UCSD-AML1 (cell line): Measurements from ENCODE around the gene UQCR10.
"Not testable (repeated sequence)": the region's sequence is repeated elsewhere in the genome, so short reads cannot be mapped to it uniquely, and the experiment has no call there.

Source experiments
- DNase-seq: peaks from one replicate; lab custom pipeline; 2025; ENCODE audit not compliant: unreplicated experiment; lab: John Stamatoyannopoulos, UW

UQCR10 gene

GRCh38 chr22:29737251-29738117 is 29.7 kb upstream of the UQCR10 start:
- no peak for DNase-seq

GRCh38 chr22:29738118-29738815 is 28.9 kb upstream of the UQCR10 start:
- no peak for DNase-seq

- no peak for DNase-seq
Measured at GRCh38 chr22:29739346-29739875, 27.8 kb upstream of the UQCR10 start.

- DNase-seq, result no peak
Measured at GRCh38 chr22:29740216-29740615, 27.0 kb upstream of the UQCR10 start.

GRCh38 chr22:29741926-29742325 is 25.2 kb upstream of the UQCR10 start:
- no peak for DNase-seq

GRCh38 chr22:29742326-29742725 is 24.8 kb upstream of the UQCR10 start:
- DNase-seq, result no peak

GRCh38 chr22:29744902-29745301 is 22.3 kb upstream of the UQCR10 start:
- DNase-seq, result no peak

- DNase-seq, result no peak
Measured at GRCh38 chr22:29747832-29748231, 19.3 kb upstream of the UQCR10 start.

GRCh38 chr22:29748248-29748893 is 18.8 kb upstream of the UQCR10 start:
- no peak for DNase-seq

- DNase-seq, result no peak
Measured at GRCh38 chr22:29750029-29750428, 17.1 kb upstream of the UQCR10 start.

GRCh38 chr22:29750559-29751538 is 16.3 kb upstream of the UQCR10 start:
- peak; percentile 57 for DNase-seq

GRCh38 chr22:29751669-29752068 is 15.5 kb upstream of the UQCR10 start:
- DNase-seq, result no peak

GRCh38 chr22:29753808-29754657 is 13.1 kb upstream of the UQCR10 start:
- DNase-seq, result no peak

GRCh38 chr22:29754658-29755395 is 12.3 kb upstream of the UQCR10 start:
- not testable (repeated sequence) for DNase-seq

GRCh38 chr22:29755889-29756288 is 11.3 kb upstream of the UQCR10 start:
- no peak for DNase-seq

GRCh38 chr22:29756341-29756740 is 10.8 kb upstream of the UQCR10 start:
- DNase-seq, result no peak

GRCh38 chr22:29757096-29757495 is 10.1 kb upstream of the UQCR10 start:
- DNase-seq, result no peak

- no peak for DNase-seq
Measured at GRCh38 chr22:29758068-29758622, 9.0 kb upstream of the UQCR10 start.
